ENCODE results near the gene ADH6.
"Not testable (repeated sequence)": the region's sequence is repeated elsewhere in the genome, so short reads cannot be mapped to it uniquely, and the experiment has no call there.

The ADH6 gene

DNA sequence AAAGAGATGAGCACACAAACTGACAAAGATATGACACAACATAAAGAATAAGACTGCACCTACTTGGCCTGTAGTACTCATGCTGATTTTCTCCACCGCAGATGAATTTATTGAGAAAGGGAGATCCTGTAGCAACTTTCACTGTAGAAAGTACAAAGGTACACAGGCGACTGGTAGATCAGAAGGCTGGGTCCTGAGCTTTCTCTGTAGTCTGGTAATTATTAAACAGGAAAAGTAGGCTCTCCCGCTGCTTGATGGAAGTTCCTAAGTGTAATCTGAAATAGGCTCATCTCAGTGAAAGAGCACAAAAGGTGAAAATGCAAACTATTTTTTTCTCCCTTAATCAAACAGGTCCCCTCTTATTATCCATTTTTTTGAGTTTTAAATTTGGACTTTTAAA is at the start of gene ADH6:
TSS of gene ADH6 (minus strand) at position 175 of the 400 bp plus-strand sequence. CDS start at position 81, 94 bp downstream.
- no peak for DNase-seq (ENCODE audit: low spot score)

DNA sequence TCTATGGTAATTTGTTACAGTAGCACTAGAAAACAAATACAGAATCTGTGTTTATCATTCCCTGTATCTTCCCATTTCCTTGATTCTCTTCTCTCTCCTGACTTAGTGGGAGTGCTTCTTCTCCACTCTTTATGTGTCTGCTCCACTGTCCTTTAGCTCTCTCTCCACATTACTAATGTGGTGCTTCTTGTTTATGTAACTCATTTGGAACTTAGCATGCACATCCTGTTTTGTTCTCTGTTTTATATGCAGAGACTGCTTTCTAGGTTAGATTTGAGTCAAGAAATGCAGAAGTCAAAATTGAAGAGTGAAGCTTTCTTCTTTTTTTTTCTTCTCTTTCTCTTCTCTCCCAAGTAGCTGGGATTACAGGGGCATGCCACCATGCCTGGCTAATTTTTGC is 45.9 kb upstream of the ADH6 start:
- DNase-seq (ENCODE audit: low spot score): no peak

DNA sequence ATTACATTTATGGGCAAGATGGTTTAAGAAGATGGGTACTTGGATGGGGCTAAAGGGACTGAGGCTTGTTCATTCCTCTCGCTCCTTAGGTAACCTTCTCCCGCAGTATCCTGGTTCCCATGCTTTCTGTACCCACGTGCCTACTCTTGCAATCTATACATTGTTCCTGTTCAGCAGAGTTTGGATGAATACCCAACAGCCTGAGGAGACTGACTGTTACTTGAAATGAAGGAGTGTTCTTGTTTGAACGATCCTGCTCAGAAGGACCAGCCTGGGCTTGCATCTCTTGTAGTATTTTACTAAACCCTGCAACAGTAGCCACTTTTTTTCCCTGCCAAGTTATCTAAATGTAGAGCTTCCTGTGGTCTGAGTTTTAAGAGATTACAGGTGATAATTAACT is 33.7 kb upstream of the ADH6 start:
- DNase-seq (ENCODE audit: low spot score): no peak

DNA sequence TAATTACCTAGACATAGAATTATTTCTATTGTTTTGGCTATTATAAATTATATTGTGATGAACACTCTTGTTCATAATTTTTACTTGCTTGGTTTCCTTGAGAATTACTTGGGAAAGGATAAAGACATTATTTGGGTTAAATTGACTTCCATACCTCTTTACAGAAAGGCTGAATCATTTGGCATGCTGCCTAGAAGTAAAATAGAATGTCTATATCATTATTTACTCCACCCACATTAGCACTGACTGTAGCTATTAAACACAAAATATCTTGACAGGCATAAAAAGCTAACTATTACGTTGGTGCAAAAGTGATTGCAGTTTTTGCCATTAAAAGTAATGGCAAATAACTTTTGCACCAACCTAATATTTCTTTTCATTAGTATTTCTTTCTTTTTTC is 29.7 kb upstream of the ADH6 start:
- no peak for DNase-seq (ENCODE audit: low spot score)

DNA sequence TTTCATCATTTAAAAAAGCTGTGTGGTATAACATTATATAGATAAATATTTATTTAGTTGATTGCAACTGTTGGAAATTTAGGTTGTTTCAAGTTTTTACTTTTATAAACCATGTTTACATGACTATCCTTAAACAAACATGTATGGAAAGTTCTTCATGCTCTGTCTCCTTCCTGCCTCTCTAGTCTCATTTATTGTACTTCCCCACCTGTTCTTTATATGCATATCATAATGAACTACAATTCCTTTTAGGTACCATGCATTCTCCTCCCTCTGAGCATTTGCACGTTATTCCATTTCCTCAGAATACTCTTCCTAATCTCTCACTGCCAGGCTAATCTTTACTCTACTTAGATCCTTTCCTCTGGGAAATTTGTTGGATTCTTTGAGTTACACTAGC is 16.9 kb upstream of the ADH6 start:
- DNase-seq (ENCODE audit: low spot score): no peak

DNA sequence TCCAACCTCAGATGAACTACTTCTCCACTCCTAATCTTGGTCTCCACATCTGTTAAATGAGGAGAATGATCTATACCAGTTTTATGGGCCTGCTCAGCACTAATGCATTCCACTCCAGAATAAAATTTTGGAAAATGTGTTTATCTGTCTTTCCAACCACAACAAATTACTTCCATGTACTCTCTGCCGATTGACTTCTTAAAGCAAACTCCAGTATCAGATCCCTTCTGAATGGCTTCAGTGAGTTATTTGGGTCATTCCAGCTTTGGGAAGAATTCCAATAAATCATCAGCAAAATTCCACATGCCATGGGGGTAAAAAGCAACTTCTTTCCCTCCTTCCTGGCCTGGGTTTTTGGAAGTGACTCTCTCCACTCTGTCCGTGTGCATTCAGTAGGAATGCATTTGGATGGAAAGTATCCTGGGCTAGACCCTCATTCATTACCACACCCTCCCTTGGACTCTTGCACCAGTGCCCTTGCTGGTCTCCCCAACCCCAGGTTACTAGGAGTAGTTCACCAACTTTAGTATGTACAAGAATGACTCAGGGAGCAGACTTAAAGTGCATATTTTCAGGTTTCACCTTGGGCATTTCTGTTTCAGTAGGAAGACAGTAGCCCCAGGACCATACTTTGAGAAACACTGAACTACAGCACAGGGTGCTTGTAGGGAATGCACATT is 15.4 kb upstream of the ADH6 start:
- DNase-seq (ENCODE audit: low spot score): no peak

DNA sequence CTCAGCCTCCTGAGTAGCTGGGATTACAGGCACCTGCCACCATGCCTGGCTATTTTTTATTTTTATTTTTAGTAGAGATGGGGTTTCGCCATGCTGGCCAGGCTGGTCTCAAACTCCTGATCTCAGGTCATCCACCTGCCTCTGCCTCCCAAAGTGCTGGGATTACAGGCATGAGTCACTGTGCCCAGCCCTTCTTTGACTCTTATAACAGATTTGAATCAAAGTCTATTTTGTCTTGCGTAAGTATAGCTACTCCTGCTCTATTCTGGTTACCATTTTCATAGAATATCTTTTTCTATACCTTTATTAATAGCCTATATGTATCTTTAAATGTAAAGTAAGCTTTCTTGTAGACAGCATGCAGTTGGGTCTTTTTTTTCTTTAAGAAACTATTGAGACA is 14.4 kb upstream of the ADH6 start:
- not testable (repeated sequence) for DNase-seq (ENCODE audit: low spot score)

DNA sequence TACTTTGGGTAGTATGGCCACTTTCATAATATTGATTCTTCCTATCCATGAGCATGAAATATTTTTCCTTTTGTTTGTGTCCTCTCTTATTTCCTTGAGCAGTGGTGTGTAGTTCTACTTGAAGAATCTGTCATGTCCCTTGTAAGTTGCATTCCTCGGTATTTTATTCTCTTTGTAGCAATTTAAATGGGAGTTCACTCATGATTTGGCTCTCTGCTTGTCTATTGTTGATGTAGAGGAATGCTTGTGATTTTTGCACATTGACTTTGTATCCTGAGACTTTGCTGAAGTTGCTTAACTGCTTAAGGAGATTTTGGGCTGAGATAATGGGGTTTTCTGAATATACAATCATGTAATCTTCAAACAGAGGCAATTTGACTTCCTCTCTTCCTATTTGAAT is 9.7 kb upstream of the ADH6 start:
- DNase-seq (ENCODE audit: low spot score): not testable (repeated sequence)

DNA sequence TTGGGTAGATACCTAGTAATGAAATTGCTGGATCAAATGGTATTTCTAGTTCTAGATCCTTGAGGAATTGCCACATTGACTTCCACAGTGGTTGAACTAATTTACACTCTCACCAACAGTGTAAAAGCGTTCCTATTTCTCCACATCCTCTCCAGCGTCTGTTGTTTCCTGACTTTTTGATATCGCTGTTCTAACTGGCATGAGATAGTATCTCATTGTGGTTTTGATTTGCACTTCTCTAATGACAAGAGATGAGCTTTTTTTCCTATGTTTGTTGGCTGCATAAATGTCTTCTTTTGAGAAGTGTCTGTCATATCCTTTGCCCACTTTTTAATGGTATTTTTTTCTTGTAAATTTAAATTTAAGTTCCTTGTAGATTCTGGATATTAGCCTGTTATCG is 8.6 kb upstream of the ADH6 start:
- not testable (repeated sequence) for DNase-seq (ENCODE audit: low spot score)

DNA sequence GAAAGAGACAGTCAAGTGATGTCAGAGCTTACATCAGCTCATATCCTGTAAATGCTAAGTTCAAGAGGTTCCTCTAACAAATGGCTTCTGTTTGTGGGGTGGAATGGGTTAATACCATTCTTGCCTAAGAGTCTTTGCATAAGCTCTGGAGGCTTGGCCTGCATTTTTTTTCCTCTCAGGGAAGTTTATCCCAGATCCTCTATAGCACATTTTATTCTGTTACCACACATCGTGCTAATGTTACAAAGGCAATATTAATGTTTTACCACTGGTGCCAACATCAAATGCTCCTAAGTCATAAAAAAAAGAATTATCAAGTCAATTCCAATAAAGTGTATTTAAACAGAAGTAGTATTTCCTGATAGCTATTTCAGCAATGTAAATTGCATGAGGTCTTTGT is 2.9 kb upstream of the ADH6 start:
- no peak for DNase-seq (ENCODE audit: low spot score)

DNA sequence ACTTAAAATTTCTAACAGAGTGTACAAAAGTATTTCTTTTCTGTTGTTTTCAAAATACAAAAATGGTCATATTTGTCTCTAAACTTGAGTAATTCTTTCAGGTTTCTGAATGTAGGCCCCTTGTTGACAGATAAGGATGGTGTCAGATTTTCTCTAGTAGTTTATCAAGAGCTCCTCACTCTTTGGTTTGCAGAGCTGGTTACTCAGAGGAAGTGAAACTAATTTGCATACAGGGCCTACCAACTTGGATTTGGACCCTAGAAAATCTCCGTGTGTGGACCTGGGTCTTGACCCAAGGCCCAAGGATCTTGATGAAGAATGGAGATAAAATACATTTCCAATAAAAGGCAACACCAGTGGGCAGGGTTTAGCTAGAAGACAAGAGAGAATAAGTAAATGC is 433 bp upstream of the ADH6 start:
- no peak for DNase-seq (ENCODE audit: low spot score)

DNA sequence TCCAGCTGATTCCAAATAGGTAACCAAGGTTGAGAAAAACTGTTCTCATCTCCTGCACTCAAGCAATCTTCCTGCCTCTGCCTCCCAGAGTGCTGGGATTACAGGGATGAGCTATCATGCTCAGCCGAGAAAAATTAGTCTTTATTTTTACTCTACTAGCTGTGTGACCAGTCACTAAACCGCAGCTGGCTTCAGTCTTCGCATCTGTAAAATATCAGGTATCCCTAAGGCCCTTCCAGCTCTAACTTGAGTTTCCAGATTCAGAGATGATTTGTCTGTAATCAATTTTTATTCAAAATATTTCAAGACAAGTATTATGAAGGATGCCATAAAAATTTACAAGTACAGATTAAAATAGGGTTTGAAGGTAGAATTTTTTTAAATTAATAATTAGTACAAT is 3.5 kb downstream of the ADH6 start:
- DNase-seq (ENCODE audit: low spot score): no peak

DNA sequence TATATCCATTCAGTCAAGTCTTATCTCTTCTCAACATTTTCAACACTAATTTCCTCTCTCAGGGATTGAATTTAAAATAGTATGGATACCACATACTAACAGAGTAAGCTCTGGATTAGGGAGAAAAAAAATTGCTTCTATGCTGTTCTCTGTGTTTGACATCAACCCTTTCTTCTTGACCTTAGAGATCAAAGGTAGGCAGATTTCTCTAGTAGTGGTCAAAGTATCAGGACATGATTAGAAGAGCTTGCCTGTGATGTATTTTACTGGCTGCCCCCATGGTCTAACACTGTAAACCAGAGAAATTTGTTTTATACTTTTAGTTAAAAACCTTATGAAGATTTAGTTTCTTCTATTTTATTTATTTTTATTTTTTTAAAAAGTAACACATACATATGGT is 8.3 kb downstream of the ADH6 start:
- no peak for DNase-seq (ENCODE audit: low spot score)

DNA sequence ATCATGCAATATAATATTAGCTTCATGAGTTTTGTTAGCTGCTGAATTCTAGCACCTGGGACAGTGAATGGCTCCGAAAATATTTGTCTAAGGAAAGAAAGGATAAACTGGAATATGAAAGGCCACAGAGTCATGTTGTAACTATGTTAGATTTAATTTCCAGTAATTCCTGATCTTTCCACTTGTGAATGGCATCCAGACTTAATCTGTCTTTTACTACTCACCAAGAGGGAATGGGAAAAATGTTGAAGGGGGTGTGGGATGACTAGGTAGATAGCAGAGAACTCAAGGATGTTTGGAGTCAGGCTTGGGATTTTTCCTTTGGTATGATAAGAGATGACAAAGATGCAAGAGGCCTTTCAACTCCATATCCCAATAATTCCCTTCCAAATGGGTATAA is 9.4 kb downstream of the ADH6 start:
- DNase-seq (ENCODE audit: low spot score): no peak

DNA sequence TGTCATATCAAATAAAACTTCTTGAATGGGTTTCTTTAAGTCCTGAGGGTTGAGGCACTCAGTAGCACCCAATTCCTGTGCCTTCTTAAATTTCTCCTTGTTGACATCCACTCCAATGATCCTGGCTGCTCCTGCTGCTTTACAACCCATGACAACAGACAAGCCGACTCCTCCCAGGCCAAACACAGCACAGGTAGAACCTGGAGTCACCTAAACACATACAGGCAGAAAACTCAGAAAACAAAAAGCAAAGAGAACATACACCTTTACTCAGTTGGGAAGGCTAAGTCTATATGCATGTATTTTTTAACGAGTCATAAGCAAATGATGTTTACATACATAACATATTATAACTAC is 10.3 kb downstream of the ADH6 start:
- DNase-seq (ENCODE audit: low spot score): no peak

DNA sequence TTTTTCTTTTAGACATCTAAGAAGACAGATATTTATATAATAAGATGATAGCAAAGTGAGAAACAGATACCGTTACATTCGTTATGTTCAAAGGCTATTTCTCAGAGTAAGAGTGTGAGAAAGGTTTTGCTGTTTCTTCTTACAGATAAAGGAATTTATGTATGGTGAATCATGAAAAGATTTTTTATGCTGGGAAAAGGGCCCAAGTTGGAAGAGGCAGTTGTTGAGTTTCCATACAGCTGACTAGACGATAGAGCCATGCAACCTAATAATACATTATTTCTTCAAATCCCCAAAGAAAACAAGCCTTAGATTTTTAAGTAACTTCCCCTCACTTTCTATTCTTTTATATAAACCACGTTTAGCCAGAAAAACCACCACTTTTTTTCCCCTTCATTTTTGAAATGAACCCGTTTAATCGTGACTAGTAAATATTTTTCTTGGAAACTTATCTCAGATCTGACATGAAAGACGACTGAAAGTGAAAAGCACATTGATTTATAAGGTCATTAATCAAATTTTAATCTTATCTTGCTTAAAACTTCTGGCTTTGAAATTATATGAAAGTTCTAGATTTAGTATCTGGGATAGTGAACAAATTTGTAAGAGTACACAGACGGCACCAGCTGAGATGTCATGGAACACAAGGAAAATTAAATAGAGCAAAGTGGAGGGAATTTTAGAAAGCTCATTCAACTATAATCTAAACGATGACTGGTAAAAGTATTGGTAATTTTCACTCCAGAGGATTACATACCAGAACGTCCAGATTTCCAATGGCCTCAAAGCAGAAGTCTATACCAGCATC is 10.9 kb downstream of the ADH6 start:
- DNase-seq (ENCODE audit: low spot score): no peak

DNA sequence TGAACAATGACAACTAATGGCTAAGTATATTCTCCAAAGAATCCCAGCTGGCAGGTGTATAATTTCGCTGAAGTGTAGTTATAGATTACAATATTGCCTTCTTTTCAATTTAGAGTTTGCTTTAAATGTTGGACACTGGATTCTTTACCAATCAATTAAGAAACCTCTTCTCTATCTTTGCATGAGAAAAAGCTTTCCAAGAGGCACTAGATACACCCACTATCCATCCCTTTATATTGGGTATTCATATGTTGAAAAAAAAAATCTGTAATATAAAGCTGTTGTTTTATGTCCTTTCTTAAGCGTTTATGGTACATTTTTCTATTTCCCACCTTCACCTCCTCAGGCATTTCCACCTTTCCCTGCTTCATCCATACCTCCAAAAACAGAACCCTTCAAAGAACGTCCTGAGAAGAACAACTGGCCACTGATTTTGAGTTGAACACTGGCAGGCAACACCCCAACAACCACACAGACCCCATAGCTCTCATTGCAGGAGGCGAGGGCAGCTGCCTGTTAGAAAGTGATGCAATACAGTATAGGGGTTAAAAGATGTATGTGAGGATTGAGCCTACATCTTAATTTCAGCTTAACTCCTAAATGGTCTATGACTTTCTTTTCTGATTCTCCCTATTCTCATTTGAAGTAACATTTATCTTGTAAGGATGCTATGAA is 11.8 kb downstream of the ADH6 start:
- no peak for DNase-seq (ENCODE audit: low spot score)

DNA sequence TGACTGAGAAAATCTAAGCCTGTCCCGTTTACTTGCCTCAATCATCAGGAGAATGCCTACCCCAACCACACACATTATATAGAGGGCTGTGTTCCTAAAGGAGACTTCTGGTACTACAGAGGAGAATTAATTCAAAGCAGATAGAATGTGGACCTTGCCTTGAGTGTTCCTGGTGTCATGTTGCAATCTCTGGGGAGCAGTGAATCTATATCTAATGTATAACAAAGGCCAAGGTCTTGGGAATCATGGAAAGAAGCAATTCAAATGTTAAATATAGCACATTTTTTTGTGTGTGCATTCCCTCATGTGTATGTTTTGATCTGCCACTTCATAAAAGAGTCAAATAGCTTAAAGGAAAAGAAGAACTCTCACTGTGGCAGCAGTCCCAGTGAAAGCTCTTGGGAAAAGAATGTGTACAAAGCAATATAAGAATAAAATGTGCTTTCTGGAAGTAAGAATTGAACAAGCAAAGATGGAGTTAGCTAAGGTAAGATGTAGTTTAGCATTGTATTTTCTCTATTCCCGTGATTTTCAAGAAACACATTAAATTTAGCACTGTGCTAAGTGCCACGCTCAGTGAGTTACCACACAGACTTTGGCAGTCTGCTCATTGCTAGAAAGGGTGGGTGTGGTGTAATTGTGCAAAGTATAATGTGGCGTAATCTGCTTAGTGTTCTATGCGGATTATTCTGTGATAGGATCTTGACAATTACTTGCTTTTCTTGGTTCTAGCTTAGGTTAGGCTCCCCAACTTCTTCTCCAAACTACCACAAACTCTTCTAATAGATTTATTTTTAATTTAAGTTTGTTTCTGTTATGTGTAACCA is 13.7 kb downstream of the ADH6 start:
- DNase-seq (ENCODE audit: low spot score): no peak

DNA sequence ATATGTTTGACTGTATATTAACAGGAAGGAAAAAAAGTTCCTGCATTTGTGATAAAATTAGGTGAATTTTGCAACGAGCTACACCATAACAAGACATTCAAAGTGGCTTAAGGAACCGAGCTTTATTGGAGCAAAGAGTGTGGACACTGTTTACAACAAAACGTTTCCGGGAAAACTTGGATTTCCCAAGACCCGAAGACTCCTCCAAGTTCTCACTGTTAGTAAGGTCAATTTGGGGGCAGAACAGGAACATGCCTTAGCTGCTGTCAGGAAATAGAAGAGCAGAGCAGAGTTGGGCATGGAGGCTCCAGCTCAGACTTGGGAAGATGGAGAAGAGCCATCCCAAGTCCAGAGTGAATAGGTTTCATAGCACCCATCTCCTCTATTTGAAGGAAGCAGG is 16.5 kb downstream of the ADH6 start:
- DNase-seq (ENCODE audit: low spot score): no peak

DNA sequence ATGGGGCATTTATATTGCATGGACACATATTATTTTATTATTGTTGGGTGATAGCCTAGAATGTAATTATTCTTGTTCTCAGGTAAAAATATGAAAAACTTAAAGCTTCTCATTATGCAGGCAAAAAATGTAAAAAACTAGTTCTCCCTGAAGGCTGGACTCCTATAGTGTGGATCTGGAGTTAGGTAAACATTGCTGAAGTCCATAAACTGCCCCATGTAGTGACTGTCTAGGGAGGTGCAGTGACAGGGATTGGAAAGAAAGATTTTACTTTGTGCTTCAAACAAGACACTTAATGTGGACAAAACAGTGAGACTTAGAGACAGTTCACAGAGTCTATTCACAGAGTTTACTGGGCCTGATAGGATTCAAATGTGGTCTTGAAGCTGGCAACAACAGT is 17.0 kb downstream of the ADH6 start:
- DNase-seq (ENCODE audit: low spot score): no peak

DNA sequence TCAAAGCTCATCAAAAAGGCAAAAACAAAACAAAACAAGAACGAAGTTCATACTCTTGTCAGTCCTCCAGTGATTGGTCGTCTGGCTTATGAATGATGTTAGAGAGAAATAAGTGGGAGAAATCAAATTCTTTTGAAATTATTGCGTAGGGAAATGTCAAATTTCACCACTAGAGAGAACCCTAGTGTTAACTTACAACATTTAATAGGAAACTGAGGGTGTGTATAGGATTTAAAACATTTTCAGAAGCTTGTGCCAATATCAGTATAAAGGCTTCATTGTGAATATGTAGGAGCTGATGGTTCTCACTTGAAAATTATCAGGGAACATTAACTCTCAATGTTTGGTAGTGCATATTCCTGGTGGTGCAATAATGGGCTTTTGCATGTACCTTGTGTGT is 17.4 kb downstream of the ADH6 start:
- no peak for DNase-seq (ENCODE audit: low spot score)

DNA sequence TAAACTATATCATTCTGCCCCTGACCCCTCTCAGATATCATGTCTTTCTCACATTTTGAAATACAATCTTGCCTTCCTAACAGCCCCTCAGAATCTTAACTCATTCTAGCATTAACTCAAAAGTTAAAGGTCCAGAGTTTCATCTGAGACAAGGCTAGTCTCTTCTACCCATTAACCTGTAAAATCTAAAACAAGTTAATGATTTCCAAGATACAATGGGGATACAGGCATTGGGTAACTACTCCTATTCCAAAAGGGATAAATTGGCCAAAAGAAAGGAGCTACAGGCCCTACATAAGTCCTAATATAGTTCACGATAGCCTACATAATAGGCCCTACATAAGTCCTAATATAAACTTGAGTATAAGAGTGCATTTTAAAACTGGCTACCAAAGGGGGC is 18.9 kb downstream of the ADH6 start:
- DNase-seq (ENCODE audit: low spot score): no peak

Data from pons (tissue), 1 donor.